CD4-positive, alpha-beta T cell (primary cell): ENCODE data around the gene DLGAP4. TPM values are rescaled to one million over a fixed set of nuclear protein-coding genes. Genes with fewer than 3 reads are reported as not detected.

ENCODE experiments used
- ATAC-seq: fragments of 200-7000 bp; cut with Tn5 transposase; one replicate; pipeline ENCODE4 v1.10.0; 2022; ENCODE audit warnings: mild to moderate bottlenecking; ENCODE audit not compliant: poor library complexity
- CTCF ChIA-PET: fragments of 350-600 bp; sonication (Branson Sonifier 250); formaldehyde crosslinking; loops from one replicate; lab custom pipeline; 2021; ENCODE audit warnings: antibody characterized with exemption, inconsistent platforms; lab: Charles Lee
- POLR2A ChIA-PET: fragments of 350-600 bp; sonication (Branson Sonifier 250); formaldehyde crosslinking; loops from one replicate; lab custom pipeline; 2021; ENCODE audit warnings: antibody characterized with exemption, inconsistent platforms; lab: Charles Lee
- DNase-seq, 14 experiments: peaks; one replicate each; pipeline ENCODE4 v3.0.0-alpha.2; 2013 to 2020; ENCODE audit warnings: mixed read lengths in 2 of 14
- H3K27ac ChIP-seq, 2 donors: one replicate each; pipeline versions ENCODE4 v1.5.1 to v1.7.0; 2013; ENCODE audit warnings: low read length in 2 of 2, low read depth in 1 of 2, mild to moderate bottlenecking in 1 of 2
- H3K27me3 ChIP-seq, 2 experiments: 1 replicate in 1 of 2; 2 replicates in 1 of 2; pipeline versions ENCODE4 v1.6.1 to v1.7.0; 2013; ENCODE audit warnings: low read length in 2 of 2, control low read depth in 1 of 2, mild to moderate bottlenecking in 1 of 2, moderate library complexity in 1 of 2; ENCODE audit not compliant: insufficient read depth in 2 of 2, control insufficient read depth in 1 of 2
- H3K36me3 ChIP-seq: one replicate; pipeline ENCODE4 v1.6.1; 2013; ENCODE audit warnings: low read length, control low read depth; ENCODE audit not compliant: insufficient read depth
- H3K4me1 ChIP-seq: one replicate; pipeline ENCODE4 v1.6.1; 2013; ENCODE audit warnings: low read length, control low read depth; ENCODE audit not compliant: insufficient read depth
- H3K4me3 ChIP-seq: one replicate; pipeline ENCODE4 v1.5.1; 2013; ENCODE audit warnings: mild to moderate bottlenecking, low read length, moderate library complexity
- H3K9me3 ChIP-seq, 2 experiments: 1 replicate in 1 of 2; 2 replicates in 1 of 2; pipeline versions ENCODE4 v1.6.1 to v1.7.0; 2013; ENCODE audit warnings: low read length in 2 of 2, mild to moderate bottlenecking in 2 of 2, control low read depth in 1 of 2, moderate library complexity in 1 of 2; ENCODE audit not compliant: control insufficient read depth in 1 of 2, insufficient read depth in 1 of 2
- H3K27ac Mint-ChIP-seq: one replicate; pipeline ENCODE4 v1.8.0; 2020; ENCODE audit warnings: mixed read lengths
- H3K27me3 Mint-ChIP-seq: one replicate; pipeline ENCODE4 v1.8.0; 2021; ENCODE audit warnings: mixed read lengths
- H3K36me3 Mint-ChIP-seq: one replicate; pipeline ENCODE4 v1.8.0; 2021; ENCODE audit warnings: low read depth, mixed read lengths
- H3K4me1 Mint-ChIP-seq: one replicate; pipeline ENCODE4 v1.8.0; 2021; ENCODE audit warnings: low read depth, mixed read lengths
- H3K4me3 Mint-ChIP-seq: one replicate; pipeline ENCODE4 v1.8.0; 2020; ENCODE audit warnings: mild to moderate bottlenecking, mixed read lengths
- H3K9me3 Mint-ChIP-seq: one replicate; pipeline ENCODE4 v1.8.0; 2020; ENCODE audit warnings: mixed read lengths
- CTCF ChIP-seq: fragments of 200-600 bp; IDR thresholded peaks from one replicate; pipeline ENCODE4 v1.8.0; 2022; ENCODE audit warnings: antibody characterized with exemption, mild to moderate bottlenecking
- intact Hi-C, 2 experiments: fragments of 100-400 bp; cut with DNase I in 1 of 2; cut with micrococcal nuclease in 1 of 2; formaldehyde crosslinking; loops; one replicate each; pipeline versions ENCODE4 v1.15.1 to v1.9.0; 2023 to 2025; cut with DNase I, micrococcal nuclease
- total RNA-seq, 174 experiments: library from RNA in 2 of 174; stranded (reverse) in 2 of 174; gene quantifications; one replicate each; pipeline ENCODE4 v1.2.3 and lab custom pipeline; 2021 to 2026

The DLGAP4 gene
- total RNA-seq, 2 experiments from 2014 or later = 16.0 to 16.1 TPM

DNA sequence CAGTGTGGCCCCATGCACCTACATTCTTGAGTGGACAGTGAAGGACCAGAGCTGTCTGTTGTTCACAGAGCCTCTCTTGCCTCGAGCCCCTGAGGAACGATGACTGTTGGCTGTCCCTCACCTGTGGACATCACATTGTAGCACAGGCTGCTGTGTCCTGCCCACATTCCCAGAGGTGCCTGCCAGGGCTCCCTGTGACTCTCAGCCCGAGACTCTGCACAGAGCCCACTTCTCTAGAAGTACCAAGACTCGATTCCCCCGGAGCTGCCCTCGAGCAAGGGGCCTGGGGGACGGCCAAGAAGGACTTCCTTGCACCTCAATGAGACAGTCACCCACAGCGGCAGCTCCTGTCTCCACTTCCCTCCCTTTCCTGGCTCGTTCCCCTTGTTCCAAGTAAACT, 28.6 kb upstream of the DLGAP4 start:
- no peaks in the 10 kb centered on the region for H3K9me3 Mint-ChIP-seq
- Histone ChIP-seq H3K27me3 (peaks cover 6 to 8% of the 10 kb centered on the region in 2 experiments), H3K27ac (no peak overlapping the region), H3K9me3 (peaks cover 0 to 8% of the 10 kb centered on the region in 2 experiments), H3K36me3 (no peaks in the 10 kb centered on the region), H3K4me1 (no peaks in the 10 kb centered on the region), H3K4me3 (no peak overlapping the region)
- H3K27me3 Mint-ChIP-seq = peaks cover 25% of the 10 kb centered on the region
- no peak for TF ChIP-seq CTCF
- intact Hi-C loops = no loop called here
- no peak overlapping the region for H3K4me3 Mint-ChIP-seq
- DNase-seq (no peak), ATAC-seq (no peak)
- ChIA-PET CTCF (no interaction called here), POLR2A (no interaction called here)
- no peak overlapping the region for H3K27ac Mint-ChIP-seq
- no peaks in the 10 kb centered on the region for H3K4me1 Mint-ChIP-seq
- H3K36me3 Mint-ChIP-seq = no peaks in the 10 kb centered on the region

- Mint-ChIP-seq H3K9me3 (no peaks in the 10 kb centered on the region), H3K27me3 (peaks cover 31% of the 10 kb centered on the region), H3K4me3 (no peak overlapping the region), H3K4me1 (no peaks in the 10 kb centered on the region), H3K27ac (no peak overlapping the region), H3K36me3 (no peaks in the 10 kb centered on the region)
- intact Hi-C loops = no loop called here
- no peaks in the 10 kb centered on the region for H3K4me1 ChIP-seq
- no peak for ATAC-seq
- H3K4me3 ChIP-seq = no peak overlapping the region
- H3K36me3 ChIP-seq = no peaks in the 10 kb centered on the region
- peaks cover 6 to 13% of the 10 kb centered on the region in 2 experiments for H3K27me3 ChIP-seq
- ChIA-PET CTCF (no interaction called here), POLR2A (no interaction called here)
- DNase-seq = no peak
- H3K27ac ChIP-seq = no peak overlapping the region
- H3K9me3 ChIP-seq = peaks cover 0 to 8% of the 10 kb centered on the region in 2 experiments
- TF ChIP-seq CTCF = no peak
Observed at GRCh38 chr20:36279362-36279761, 26.8 kb upstream of the DLGAP4 start.

- ATAC-seq = no peak
- DNase-seq = no peak
- Mint-ChIP-seq H3K4me3 (no peak overlapping the region), H3K4me1 (no peaks in the 10 kb centered on the region), H3K27me3 (peaks cover 33% of the 10 kb centered on the region), H3K27ac (no peak overlapping the region), H3K9me3 (no peaks in the 10 kb centered on the region), H3K36me3 (no peaks in the 10 kb centered on the region)
- no peak for TF ChIP-seq CTCF
- ChIA-PET CTCF (no interaction called here), POLR2A (no interaction called here)
- Histone ChIP-seq H3K27me3 (peaks cover 7 to 13% of the 10 kb centered on the region in 2 experiments), H3K9me3 (peaks cover 0 to 8% of the 10 kb centered on the region in 2 experiments), H3K27ac (no peak overlapping the region), H3K36me3 (no peaks in the 10 kb centered on the region), H3K4me3 (no peak overlapping the region), H3K4me1 (no peaks in the 10 kb centered on the region)
- intact Hi-C loops = no loop called here
Observed at GRCh38 chr20:36279776-36280175, 26.4 kb upstream of the DLGAP4 start.
